HG02623 (cell line): ENCODE results near the gene TCF7L2.

Experiments
- ATAC-seq: cut with Tn5 transposase; IDR thresholded peaks from one replicate; pipeline ENCODE4 v1.9.1; 2021; ENCODE audit warnings: moderate library complexity; ENCODE audit not compliant: unreplicated experiment

The TCF7L2 gene

DNA sequence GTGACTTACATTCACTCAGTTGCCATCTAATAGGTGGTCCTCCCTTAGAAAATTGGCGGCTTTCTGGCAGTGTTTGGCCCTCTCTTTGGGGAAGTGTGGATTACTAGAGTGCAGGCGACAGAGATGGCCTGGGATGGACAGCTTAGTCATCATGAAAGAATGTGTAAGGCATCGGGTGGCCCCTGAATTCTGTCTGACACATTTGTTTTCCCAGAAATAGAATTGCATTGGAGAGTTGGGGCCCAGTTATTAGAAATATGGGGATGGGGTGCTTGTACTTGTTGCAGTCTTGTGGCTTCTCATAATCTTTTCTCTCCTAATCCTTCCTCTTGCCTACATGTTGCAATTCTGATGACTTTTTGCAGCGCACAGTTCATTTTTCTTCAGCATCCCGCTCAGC, 13.8 kb downstream of the TCF7L2 start:
- no peak for ATAC-seq

DNA sequence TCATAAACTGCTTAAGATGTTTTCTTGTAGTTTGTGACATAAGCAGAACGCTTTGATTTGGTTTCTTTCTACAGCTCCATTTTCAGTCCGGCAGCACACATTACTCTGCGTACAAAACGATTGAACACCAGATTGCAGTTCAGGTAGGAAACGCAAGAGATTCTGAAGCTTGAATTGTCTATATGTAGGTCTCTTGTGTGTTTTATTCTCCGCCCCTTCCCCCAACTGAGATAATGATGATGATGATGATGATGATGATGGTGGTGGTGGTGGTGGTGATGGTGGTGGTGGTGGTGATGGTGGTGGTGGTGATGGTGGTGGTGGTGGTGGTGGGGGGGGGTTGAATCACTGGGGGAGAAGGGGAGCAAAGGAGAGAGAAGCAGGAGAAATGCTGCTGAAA, 14.4 kb downstream of the TCF7L2 start:
- ATAC-seq, result no peak

DNA sequence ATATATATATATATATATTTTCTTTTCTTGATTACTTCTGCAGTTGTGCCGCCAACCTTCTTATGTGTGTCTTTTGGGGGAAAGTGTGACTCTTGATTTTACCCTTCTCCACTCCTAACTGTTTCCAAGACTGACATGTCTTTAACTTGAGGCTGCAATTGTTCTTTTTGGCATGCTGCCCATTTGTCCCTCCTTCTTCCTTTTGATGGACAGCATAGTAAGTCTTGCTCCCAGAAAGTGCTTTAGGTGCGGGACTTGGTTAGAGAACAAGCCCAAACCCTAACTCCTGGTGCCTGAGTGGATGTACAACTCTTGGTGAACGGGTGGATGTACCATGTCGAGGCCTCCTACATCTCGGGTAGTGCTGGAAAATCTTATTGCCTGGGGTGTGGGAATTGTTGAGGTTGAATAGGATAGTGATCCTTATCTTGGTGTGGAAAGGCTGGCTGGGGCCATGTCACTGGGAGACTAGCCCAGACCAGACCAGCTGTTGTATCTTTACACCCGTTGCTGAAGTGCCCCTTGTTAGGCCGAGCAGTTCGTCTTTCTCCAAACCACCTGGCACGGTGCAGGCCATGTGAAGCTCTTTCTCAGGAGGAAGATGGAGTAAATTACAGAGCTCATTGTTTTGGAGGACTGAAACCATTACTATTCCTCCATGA, 16.3 kb downstream of the TCF7L2 start:
- no peak for ATAC-seq

DNA sequence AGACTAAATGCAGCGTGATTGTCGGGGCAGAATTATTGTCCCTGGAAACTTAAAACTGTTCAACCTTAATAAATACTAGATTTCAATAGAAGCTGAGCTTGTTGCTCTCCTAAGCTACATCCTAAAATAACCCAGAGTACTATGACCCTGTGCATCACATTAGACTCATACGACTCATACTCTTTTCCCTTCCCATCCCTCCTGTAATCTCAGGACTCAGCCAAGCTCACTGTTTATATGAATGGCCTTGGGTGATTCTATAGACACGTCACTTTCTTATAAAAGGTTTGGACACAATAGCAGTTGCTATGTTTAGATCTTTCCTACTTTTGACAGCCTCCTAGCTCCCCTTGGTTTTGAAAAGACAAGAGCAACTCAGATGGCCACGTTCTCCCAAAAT, 17.2 kb downstream of the TCF7L2 start:
- ATAC-seq, result no peak

DNA sequence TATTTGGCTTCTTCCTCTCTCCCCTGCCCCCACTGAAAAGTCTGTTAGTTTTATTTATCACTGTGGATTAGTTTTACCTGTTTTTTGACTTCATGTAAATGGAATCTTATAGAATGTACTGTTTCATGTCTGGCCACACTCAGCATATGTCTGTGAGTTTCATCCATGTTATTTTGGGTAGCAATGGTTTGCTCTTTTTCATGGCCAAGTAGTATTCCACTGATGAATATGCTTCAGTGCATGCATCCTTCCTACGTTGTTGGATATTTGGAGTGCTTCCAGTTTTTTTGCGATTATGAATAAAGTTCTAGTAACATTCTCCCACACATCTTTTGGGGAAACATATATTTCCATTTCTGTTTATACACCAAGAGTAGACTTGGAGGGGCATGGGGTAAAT, 19.1 kb downstream of the TCF7L2 start:
- ATAC-seq, result no peak

DNA sequence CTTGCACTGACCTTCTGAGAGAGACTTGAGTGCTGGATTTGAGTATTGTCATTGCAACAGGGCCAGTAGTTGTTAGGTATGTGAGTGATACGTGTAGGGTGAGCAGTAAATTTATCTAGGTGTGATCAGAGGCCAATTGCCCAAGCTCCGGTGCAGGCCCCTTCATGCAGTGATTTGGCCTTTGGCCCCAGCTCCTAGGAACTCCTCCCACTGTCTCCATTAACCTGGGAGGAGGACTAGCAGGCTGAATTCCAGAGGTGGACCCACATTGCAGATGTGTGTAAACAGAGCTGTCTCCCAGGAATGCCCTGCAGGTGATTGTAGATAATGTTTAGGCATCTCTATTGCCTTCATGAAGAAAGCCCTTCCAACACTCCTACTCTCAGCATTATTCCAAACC, 19.5 kb downstream of the TCF7L2 start:
- no peak for ATAC-seq

DNA sequence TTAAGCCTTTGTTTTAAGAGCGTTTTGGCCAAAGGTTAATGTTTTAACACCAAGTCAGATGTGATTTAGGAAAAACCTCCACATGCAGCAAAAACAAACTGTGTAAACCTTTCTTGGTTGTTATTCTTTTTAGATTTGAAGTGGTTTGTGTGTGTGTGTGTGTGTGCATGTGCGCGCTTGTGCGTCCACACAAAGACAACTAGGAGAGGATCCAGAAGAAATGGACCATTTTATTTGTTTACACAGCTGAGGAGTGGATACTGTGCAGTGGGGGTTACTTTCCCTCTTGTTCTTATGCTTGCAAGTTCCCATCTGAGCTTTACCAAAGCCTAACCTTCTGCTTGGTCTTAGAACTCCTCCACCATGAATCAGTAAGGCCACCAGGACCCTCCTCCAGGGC, 20.0 kb downstream of the TCF7L2 start:
- no peak for ATAC-seq

DNA sequence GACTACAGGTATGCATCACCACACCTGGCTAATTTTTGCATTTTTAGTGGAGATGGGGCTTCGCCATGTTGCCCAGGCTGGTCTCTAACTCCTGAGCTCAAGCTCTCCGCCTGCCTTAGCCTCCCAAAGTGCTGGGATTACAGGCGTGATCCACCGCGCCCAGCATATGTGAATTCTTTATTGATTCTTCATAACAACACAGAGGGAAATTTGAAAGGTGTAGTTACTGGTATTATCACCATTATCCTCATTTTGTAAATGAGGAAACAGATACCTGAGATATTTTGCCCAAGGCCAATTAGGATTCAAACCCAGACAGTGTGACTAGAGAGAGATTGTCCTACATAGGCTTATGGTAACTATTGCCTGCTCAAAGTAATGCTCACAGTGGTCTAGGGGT, 22.6 kb downstream of the TCF7L2 start:
- no peak for ATAC-seq

DNA sequence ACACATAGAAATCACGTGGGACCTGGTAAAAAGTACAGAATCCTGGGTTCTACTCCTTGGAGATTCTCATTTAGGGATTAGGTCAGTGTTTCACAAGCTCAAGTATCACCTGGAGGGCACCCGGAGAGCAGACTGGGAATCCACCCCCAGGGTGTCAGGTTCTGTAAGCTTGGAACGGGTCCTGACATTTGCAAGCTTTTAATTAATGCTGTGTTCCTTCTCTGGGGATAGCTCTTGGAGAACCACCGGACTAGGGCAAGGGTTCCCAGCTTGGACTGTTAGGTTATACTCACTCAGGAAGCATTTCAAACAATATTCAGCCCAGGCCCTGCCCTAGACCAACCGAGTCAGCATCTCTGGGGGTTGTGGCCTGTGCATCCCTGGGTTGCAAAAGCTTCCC, 23.0 kb downstream of the TCF7L2 start:
- no peak for ATAC-seq

DNA sequence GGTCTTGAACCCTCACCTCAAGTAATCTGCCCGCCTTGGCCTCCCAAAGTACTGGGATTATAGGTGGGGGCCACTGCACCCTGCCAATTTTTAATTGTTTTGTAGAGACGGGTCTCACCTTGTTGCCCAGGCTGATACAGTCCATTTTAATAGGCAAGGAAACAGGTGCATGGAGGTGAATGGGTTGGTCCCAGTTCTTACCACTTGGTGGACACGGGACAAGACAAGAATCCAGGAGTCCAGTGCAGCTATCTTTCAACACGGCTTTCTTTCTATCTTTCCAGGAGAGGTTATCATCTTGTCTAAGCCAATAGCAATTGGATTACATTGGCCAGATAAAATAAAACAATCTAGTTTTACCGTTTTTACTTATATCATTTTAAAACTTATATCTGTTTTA, 23.8 kb downstream of the TCF7L2 start:
- no peak for ATAC-seq

DNA sequence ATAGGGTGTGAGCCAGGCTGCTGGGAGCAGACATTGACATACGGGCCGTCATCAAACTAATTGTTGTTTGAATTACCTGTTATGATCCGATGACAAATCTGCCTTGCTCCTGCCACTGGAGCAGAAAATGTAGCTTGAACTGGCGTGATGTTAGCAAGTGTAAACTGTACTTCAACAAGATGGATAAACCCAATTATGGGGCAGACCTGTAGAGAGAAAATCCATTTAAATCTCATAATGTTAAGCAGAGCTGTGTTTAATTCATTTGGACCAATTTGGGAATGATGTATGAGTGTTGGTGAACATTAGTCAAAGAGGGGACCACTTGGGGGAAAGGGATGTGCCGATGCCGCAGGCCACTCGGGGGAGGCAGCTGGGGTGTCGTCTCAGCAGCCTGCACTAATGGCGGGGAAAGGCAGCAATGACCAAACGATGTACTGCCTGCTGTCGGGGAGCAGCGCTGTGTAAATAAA, 27.4 kb downstream of the TCF7L2 start:
- ATAC-seq, result no peak

DNA sequence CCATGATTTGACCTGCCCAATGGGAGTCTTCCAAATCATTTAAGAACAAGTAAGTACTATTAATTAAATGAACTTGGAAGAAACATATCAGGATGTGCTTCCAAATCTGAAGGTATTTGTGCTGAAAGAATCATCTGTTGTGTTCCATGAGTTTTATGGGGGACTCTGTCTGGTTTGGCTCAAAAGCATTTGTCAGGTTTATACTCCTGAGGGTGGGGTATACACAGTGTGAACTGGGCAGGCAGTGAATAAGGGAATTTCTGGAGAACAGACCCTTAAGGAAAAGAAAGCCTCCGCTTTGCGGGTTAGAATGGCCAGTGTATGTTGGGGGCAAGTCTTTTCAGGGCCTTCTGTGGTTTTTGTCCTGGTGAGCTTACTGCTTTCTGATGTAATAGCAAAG, 29.9 kb downstream of the TCF7L2 start:
- ATAC-seq, result no peak

DNA sequence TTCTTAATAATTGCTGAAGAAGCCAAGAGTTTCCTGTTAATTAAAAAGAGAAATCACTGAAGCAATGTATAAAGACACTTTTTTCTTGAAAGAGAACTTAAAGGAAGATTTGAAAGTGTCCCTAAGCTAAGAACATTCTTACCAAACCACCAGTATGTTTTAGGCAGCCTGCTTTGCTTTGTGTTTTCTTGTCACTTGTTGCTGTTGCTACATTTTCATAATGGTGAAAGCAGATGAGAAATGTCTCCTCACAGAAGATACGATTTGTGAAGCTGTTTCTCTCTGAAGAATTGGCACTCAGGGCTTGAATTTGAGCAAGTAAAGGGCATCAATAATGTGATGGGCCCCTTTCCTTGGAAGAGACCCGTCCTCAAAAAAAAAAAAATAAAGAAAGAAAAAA, 30.9 kb downstream of the TCF7L2 start:
- ATAC-seq, result no peak

DNA sequence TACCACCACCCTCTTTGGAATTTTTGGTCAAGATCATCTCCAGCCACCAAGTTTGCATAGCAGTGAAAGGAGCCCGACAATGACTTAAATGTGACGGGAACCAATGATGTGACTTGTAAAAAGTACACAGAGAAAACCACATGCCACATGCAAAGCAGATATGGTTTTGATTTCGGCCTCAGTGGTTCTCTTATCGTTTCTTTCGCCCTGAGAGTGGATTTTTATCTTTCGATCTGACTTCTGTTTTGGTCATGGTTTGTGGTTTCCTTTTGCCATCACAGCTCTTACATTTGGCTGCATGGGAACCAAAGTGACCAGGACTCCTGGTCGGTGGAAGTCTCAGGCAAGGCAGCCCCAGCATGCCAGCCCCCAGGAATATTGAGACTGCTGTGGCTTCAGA, 31.5 kb downstream of the TCF7L2 start:
- ATAC-seq, result peak; percentile 94

DNA sequence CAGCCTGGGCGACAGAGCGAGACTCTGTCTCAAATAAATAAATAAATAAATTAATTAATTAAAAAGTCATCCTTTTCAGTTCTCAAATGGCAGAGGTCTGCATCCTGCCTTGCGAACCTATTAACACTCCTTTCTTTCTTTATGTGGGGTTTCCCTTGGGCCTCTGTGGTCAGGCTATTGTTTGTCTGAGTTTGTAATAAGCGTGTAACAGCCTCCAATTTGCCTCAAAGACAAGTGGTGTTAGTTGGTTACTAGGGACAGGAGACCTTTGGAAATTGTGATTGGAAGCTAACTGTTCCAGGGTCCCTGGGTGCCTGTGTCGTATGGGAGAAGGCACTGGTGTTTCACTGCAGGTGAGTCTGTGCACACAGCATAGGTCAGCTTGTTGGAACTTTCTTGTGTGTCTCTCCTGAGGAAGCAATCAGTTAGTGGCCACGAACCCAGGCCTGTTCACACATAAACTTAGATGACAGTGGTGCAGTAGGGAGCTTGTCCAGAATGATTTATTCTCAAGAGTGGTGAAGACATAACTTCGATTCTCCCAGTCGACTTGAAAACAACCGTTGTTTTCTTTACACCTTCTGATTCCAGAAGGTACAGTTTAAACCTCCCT, 33.5 kb downstream of the TCF7L2 start:
- ATAC-seq, result no peak

DNA sequence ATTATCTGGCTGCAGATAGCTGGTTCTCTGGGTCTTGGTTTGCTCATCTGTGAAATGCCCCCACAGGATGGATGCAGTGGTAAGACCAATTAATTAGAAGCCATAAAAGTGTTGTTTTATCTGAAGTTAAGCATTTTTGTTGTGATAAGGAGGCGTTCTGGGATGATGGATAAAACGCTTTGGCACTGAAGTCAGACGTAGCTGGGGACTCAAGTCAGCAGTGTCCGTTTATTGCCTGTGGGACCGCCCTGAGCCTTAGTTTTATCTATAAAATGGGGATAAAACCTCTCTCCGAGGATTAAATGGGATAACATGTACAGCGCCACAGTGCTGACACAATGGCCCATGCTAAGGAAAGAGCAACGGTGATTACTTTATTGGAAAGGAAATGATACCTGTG, 34.7 kb downstream of the TCF7L2 start:
- ATAC-seq, result no peak

DNA sequence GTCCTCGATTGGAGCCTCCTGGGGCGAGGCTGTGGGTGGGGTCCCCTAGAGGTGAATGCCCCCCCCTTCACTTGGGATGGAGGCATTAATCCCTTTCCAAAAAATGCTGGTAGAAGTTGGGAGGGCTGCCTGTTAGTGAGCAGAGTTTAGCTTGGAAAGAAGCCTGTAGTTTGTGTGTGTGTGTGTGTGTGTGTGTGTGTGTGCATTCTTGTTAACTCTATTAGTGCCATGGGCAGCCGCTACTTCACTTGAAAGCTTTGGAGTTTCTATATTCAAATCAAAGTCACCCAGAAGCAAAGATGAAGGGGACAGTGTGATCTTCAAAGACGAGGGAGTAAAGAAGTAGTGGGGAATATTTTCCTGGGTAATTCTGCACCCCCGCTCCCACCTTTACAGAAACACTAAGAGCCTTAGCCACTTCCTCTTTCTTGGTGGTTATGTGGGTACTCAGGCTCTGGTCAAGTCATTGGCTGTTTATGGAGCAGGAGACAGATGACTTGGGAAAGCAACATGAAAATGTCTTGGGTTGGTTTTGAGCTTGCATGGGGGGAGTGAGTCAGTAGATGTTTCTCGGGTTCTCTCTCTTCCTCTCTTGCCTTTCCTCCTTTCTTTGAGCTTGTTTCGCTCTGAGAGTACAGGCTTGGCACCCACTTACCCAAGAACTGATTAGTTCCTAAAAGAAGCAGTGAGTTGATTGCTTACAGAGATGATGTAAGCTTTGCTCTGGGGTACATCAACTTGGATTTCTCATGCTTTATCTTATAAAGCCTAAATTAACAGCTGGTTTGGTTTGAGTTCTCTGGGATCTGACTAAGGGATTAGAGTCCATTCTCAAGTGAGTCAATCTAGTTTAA, 35.9 kb downstream of the TCF7L2 start:
- ATAC-seq, result no peak

DNA sequence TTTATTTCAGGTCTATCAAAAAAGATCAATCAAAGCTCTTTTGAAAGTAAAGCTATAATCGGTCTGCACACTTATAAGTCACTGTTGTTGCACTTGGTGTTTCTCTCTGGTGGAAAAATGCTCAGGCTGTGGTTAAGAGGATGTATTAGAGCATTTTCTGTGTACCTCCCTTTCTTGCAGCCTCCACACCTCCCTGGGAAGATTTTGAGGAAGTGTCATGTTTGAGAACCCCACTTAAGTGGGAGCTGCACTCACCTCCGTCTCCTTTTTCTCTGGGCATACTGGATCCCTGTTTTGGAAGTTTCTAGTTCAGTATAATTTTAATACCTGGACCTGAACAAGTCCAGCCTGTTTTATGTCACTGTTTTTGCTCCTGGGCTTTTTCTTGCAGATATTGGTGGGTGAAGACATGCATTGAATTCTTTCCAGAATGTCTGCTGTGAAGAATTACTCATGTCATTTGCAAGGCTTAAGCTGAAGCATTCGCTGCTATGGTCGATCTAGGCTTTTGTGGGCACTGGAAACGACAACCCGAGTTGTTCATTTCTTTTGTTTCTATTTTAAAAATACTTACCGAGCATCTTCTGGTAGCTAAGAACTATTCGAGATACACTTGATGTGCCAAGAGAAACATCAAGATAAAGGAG, 36.6 kb downstream of the TCF7L2 start:
- no peak for ATAC-seq

DNA sequence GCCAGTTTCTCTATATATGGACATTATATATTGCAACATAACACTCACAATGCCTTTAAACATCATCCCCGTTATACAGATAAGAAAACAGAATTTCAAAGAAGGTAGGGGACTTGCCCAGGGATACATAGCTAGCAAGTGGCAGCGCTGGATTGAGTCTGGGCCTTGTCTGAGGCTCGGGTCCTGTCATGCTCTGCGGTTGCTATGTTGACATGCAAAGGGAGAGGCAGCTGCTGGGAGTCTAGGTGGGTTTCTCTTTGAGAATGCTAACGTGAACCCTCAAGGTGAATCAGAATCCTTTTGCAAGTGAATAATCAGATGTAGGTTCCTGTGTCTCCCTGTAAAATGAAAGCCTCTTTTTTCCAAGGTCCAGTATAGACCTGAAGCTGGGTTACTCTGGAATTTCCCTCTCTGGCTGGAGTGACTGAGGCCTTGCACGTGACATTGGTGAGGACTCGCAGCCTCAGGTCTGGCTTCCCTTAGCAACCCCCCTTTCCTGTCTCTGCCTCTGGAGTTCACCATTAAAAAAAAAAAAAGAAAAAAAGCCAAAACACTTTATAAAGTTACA, 38.9 kb downstream of the TCF7L2 start:
- no peak for ATAC-seq

DNA sequence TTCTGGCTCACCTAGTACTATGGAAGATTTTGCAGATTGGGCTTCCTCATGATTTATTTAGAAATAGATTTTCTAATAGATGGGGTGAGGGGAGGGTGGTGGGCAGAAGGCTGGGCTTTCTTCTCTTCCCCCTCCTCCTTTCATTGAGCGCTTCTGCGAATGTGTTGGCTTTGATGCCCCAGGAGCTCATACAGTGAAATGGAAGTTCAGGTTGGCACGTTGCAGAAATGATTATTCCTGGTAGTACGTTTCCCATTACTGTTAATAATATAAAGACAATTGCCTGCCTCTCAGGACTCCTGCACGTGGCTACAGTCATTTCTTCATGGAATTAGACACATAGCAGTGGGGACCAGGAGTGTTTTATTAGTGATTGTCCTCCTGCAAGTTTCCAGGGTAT, 39.8 kb downstream of the TCF7L2 start:
- no peak for ATAC-seq

DNA sequence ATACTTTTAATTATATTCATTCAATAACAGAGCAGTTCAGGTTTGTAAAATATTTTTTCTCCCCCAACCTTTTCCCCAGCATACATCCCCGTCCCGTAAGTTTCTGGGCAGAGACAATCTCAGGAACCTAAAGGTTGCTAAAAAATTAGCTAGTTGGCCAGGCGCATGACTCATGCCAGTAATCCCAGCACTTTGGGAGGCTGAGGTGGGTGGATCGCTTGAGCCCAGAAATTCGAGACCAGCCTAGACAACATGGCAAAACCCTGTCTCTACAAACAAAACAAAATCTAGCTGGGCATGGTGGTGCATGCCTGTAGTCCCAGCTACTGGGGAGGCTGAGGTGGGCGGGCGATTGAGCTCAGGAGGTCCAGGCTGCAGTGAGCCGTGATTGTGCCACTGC, 40.2 kb downstream of the TCF7L2 start:
- no peak for ATAC-seq
